Tibial artery (tissue), 4 donors: ENCODE data around the gene POU2AF1.

Source experiments
- DNase-seq, 2 donors: peaks; one replicate each; pipeline ENCODE4 v3.0.0-alpha.2; 2019
- H3K27ac ChIP-seq, 2 donors: fragments of 200-600 bp; sonication (generic) in 1 of 2; 1 replicate in 1 of 2; 2 replicates in 1 of 2; pipeline ENCODE4 v1.5.1; 2018 to 2019; ENCODE audit warnings: mild to moderate bottlenecking in 1 of 2
- H3K27me3 ChIP-seq, 2 donors: fragments of 200-600 bp; sonication (generic) in 1 of 2; one replicate each; pipeline versions ENCODE4 v1.5.1 to v1.6.0; 2016 to 2019
- H3K36me3 ChIP-seq, 3 donors: fragments of 200-600 bp; sonication (generic) in 2 of 3; one replicate each; pipeline ENCODE4 v1.5.1; 2016 to 2019; ENCODE audit warnings: mild to moderate bottlenecking in 2 of 3
- H3K4me1 ChIP-seq, 4 donors: fragments of 200-600 bp; sonication (generic) in 2 of 4; 1 replicate in 3 of 4; 2 replicates in 1 of 4; pipeline ENCODE4 v1.5.1; 2016 to 2019
- H3K4me3 ChIP-seq, 2 donors: fragments of 200-600 bp; sonication (generic) in 1 of 2; 1 replicate in 1 of 2; 2 replicates in 1 of 2; pipeline ENCODE4 v1.5.1; 2018 to 2019; ENCODE audit warnings: mild to moderate bottlenecking in 2 of 2
- H3K9me3 ChIP-seq, 3 donors: fragments of 200-600 bp; sonication (generic) in 1 of 3; one replicate each; pipeline ENCODE4 v1.5.1; 2016 to 2019
- CTCF ChIP-seq, 2 experiments: fragments of 200-600 bp in 1 of 2; fragments of 450-650 bp in 1 of 2; IDR thresholded peaks; one replicate each; pipeline ENCODE4 v1.5.1; 2017 to 2019; ENCODE audit warnings: antibody characterized with exemption in 2 of 2, mild to moderate bottlenecking in 1 of 2, moderate library complexity in 1 of 2
- intact Hi-C: fragments of 100-400 bp; cut with DNase I; formaldehyde crosslinking; loops from one replicate; pipeline ENCODE4 v1.15.0; 2023; ENCODE audit warnings: low total_unique reads

Gene POU2AF1, protein sequence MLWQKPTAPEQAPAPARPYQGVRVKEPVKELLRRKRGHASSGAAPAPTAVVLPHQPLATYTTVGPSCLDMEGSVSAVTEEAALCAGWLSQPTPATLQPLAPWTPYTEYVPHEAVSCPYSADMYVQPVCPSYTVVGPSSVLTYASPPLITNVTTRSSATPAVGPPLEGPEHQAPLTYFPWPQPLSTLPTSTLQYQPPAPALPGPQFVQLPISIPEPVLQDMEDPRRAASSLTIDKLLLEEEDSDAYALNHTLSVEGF

DNA sequence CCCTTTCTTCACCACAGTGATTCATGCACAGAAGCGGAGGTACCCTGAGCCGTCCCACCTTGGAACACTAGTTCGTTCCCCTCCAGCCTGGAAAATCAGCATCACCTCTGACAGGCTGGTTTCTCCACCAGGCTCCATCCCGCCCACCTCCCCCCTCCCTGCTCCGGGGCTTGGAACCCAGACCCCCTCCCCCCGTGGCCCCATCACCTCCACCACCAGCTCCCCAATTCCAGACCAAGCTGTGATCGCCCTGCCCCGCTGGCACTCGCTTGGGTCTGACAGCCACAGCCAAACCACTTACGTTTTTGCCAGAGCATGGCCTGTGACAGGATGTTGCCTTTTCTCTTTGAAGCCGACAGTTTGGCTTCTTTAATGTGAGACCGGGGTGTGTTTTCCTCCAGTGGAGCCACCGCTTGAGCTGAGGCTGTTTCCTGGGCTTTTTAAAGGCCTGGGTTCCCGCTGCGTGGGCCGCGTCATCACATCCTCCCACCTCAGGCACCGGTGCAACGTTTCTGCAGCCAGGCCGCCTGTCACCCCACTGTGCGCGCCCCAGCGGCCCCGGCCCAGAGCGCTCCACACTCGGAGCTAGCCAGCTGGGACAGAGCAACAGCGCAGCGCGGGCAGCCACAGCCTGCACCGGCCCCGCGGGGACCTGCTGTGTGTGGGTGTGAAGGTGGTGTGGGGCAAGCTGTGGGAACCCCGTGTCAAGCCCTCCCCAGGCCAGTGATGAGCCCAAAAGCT, at the start of gene POU2AF1:
POU2AF1 (minus strand) TSS at position 415 of the 741 bp plus-strand sequence; CDS start at position 317, 98 bp downstream.
- Histone ChIP-seq H3K4me1 (peaks cover 0 to 6% (median 2%) of the 10 kb centered on the region in 4 donors), H3K9me3 (no peaks in the 10 kb centered on the region), H3K27ac (no peak within 1 kb of the TSS), H3K27me3 (peaks cover 0 to 9% of the 10 kb centered on the region in 2 donors), H3K4me3 (no peak within 1 kb of the TSS), H3K36me3 (no peaks in the 10 kb centered on the region)
- intact Hi-C loops = no loop called here
- no peak for TF ChIP-seq CTCF (IDR thresholded peaks at IDR 0.05)
- DNase-seq = no peak

DNA sequence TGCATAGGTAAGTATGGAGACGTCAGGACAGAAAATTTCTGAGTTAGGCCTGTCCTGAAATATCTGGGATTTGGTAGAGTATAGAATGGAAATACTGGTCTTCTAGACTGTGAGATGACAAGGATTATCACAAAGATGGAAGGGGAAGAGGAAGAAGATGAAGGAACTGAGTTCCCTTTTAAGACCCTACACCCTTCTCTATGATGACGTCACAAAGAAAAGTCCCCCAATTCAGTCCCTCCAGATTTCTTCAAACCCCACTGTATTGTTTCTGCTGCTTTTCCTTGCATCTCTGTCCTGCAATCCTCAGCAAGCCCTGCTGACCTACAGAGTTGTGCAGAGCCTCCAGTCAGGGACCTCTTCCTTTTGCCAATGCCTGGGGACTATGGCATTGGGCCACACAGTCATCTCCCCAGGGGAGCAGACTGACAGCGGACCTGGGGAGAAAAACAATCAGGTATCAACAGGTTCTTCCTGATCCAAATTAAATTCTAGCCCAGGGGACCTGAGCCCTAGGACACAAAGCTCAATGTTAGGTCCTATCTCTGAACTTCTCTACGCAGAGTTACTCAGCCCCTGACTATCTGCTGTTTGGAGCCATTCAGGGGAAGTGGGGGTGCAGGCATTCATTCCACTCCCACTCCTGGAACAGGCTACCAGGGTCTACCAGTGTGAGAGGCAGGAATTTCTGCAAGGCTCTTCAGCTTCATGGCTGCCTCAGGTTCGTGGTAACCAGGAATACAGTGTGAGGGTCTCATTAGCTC, 49.2 kb upstream of the POU2AF1 start:
- Histone ChIP-seq H3K27me3 (peaks cover 0 to 2% of the 10 kb centered on the region in 2 donors), H3K36me3 (no peaks in the 10 kb centered on the region), H3K27ac (no peak overlapping the region), H3K9me3 (no peaks in the 10 kb centered on the region), H3K4me1 (no peaks in the 10 kb centered on the region), H3K4me3 (no peak overlapping the region)
- no peak for TF ChIP-seq CTCF (IDR thresholded peaks at IDR 0.05)
- DNase-seq = no peak
- intact Hi-C loops = loop anchor here (5.0 kb wide), 1 partner anchor 146 kb away; no protein-coding TSS in a partner anchor

GRCh38 chr11:111427471-111427912, 48.4 kb upstream of the POU2AF1 start:
- intact Hi-C loops = loop anchor here (5.0 kb wide), 1 partner anchor 145 kb away; no protein-coding TSS in a partner anchor
- Histone ChIP-seq H3K27ac (no peak overlapping the region), H3K4me1 (no peaks in the 10 kb centered on the region), H3K27me3 (peaks cover 0 to 2% of the 10 kb centered on the region in 2 donors), H3K9me3 (no peaks in the 10 kb centered on the region), H3K4me3 (no peak overlapping the region), H3K36me3 (no peaks in the 10 kb centered on the region)
- TF ChIP-seq CTCF (IDR thresholded peaks at IDR 0.05) = no peak
- DNase-seq = no peak

- Histone ChIP-seq H3K9me3 (no peaks in the 10 kb centered on the region), H3K36me3 (no peaks in the 10 kb centered on the region), H3K27ac (no peak overlapping the region), H3K4me3 (no peak overlapping the region), H3K27me3 (peaks cover 0 to 2% of the 10 kb centered on the region in 2 donors), H3K4me1 (no peaks in the 10 kb centered on the region)
- no peak for TF ChIP-seq CTCF (IDR thresholded peaks at IDR 0.05)
- DNase-seq = no peak
- intact Hi-C loops = loop anchor here (5.0 kb wide), 1 partner anchor 144 kb away; no protein-coding TSS in a partner anchor
Observed at GRCh38 chr11:111426617-111427016, 47.5 kb upstream of the POU2AF1 start.

DNA sequence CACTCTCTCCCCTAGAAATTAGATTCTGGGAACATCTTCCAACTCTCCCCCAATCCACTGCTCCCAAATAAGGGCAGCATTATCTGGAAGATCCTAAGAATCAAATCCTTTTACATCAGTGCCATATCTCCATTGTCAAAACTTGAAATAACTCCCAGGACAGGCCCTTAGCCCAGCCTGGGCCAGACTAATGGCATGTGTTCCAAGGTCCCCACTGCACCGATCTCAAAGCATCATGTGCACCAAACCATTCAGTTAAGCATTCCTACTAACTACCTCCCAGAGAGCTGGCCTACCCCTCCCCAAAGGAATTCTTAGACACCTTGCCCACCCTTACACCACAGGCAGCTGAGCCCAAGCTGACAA, 44.2 kb upstream of the POU2AF1 start:
- TF ChIP-seq CTCF (IDR thresholded peaks at IDR 0.05) = no peak
- intact Hi-C loops = loop anchor here (5.0 kb wide), 1 partner anchor 126 kb away; the partner anchor contains the start of gene POU2AF3
- DNase-seq = no peak

More for the DNA sequence above, 44.2 kb upstream of the POU2AF1 start:
- no peak overlapping the region for H3K4me3 ChIP-seq
- H3K36me3 ChIP-seq = no peaks in the 10 kb centered on the region
- H3K27ac ChIP-seq = no peak overlapping the region
- H3K9me3 ChIP-seq = no peaks in the 10 kb centered on the region
- H3K4me1 ChIP-seq = peaks cover 0 to 19% (median 16%) of the 10 kb centered on the region in 4 donors
- peaks cover 0 to 2% of the 10 kb centered on the region in 2 donors for H3K27me3 ChIP-seq
